Activated CD4-positive, CD25-positive, alpha-beta regulatory T cell treated with anti-CD3 and anti-CD28 coated beads, Interleukin-2, amount 50 U/mL, for 72 hours (primary cell): ENCODE results near the gene AKTIP.
"Not testable (repeated sequence)": the region's sequence is repeated elsewhere in the genome, so short reads cannot be mapped to it uniquely, and the experiment has no call there.

Experiments used
- DNase-seq: peaks from one replicate; pipeline ENCODE4 v3.0.0; 2021

Gene AKTIP

DNA sequence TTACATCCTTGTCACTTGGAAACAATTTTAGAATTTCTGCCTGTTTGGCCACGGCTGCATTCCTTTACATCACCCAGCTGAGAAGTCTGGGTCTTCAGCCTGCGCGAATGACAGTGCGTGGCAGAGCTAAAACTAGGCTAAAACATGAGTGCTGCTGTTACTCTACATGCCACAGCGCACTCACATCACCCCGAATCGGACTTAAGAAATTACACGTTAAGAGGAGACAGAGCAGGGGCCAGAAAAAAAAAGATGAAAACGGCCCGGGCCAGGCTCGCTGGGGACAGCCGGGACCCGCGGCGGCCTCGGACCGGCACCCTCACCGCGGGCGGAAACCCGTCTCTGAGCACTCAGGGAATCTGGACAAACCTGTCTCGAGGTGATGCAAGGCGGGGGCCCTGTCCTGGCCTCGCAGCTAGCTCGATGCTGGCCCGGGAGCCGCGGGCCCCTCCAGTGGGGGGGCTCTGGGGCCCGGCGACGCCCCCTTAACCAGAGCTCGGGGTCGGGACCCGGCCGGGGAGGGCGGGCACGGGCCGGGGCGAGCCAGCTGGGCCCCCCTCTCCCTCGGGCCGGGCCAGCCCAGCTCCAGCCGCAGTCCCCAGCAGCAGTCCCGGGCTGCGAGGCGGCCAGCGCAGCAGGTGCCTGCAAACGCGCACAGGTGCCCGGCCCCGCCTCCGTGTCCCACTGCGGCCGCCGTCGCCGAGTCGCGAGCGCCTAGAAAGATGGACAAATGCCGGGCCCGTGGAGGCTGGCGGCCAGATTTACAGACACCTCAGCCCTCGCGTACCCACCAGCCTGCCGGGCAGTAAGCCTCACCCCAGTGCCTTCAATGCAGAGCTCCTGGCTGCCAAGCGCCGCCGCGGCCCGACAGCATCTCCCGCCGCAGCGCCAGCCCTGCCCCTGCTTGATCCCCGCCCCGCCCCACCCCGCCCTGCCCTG, at the start of gene AKTIP:
Gene AKTIP (minus strand): TSS at position 879 of the 939 bp plus-strand sequence. CDS start 2,950 bp downstream, outside the sequence.
- peak; percentile 79 for DNase-seq

GRCh38 chr16:53549970-53550690, 47.1 kb upstream of the AKTIP start:
- DNase-seq, result no peak

DNA sequence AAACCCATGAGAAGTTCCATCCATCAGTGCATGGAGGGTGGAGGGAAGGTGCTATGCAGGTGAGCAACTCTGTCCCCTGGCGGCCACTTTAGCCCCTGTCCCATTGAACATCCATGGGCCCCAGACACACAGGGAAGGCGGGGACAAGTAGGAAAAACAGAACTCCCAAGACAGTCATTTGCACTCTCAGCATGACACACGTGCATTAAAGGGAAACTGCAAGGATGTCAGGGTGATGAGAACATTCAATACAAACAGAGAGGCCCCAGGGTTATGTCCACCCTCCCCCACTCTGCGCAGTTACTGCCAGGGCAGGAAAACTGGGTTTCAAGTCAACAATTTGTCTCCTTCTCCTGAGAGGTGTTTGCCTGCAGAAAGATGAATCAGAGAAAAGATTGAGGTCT, 44.0 kb upstream of the AKTIP start:
- no peak for DNase-seq

GRCh38 chr16:53545433-53545832, 42.4 kb upstream of the AKTIP start:
- DNase-seq, result no peak

DNA sequence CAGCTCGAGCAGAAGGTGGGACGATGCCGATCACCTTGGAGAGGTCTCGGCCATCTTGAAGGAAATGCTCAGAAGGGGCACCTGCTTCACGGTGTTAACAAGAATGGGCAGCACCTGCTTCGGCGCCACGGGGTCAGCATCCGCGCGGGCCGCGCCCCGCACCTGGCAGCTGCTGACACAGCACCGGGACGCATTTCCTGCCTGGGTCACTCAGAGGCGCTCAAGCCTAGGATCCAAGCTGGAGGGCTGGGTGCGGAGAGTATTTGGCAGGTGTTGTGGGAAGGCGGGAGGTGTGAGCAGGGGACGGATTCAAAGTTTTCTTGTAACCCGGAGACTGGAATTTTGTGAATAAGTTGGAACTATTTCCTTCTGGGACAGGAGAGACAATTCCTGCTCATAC, 39.3 kb upstream of the AKTIP start:
- no peak for DNase-seq

DNA sequence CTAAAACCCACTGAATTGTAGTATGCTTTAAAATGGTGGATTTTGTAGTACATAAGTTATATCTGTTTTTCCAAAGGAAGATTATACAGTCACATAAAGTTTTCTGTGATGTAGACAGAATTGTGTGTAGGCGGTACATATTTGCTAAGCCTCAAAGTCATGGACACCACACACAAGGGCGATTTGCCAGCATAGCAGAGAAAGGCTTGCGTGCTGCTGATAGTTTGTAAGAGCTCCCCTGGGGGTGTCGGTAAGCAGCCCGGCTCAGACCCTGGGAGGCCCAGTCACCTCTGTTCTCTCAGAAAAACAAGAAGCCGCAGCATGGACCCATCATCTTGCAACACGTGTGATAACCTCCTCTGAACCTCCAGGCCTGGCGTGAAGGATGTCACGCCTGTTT, 38.3 kb upstream of the AKTIP start:
- DNase-seq, result no peak

- not testable (repeated sequence) for DNase-seq
Measured at GRCh38 chr16:53539759-53540718, 37.0 kb upstream of the AKTIP start.

DNA sequence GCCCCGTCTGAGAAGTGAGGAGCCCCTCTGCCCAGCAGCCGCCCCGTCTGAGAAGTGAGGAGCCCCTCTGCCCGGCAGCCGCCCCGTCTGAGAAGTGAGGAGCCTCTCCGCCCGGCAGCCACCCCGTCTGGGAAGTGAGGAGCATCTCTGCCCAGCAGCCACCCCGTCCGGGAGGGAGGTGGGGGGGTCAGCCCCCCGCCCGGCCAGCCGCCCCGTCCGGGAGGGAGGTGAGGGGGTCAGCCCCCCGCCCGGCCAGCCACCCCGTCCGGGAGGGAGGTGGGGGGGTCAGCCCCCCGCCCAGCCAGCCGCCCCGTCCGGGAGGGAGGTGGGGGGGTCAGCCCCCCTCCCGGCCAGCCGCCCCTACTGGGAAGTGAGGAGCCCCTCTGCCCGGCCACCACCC, 36.3 kb upstream of the AKTIP start:
- not testable (repeated sequence) for DNase-seq

- no peak for DNase-seq
Measured at GRCh38 chr16:53537626-53538025, 34.6 kb upstream of the AKTIP start.

DNA sequence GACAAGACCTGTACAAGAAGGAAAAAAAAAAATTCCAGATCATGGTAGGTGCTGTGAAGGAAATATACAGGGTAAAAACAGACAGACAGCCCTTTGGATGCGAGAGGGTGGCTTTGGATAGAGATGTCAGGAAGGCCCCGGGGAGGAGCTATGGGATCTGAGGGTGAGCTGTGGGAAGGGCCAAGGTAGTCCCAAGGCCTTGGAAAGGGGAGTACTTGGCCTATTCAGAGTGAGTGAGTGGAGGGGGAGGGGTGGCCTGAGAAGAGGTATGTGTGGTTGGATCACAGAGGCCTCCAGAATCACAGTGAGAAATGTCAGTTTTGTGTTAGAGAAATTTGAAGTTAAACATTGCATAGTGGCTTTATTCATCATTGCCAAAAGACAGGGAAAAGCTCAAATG, 31.2 kb upstream of the AKTIP start:
- DNase-seq, result no peak

DNA sequence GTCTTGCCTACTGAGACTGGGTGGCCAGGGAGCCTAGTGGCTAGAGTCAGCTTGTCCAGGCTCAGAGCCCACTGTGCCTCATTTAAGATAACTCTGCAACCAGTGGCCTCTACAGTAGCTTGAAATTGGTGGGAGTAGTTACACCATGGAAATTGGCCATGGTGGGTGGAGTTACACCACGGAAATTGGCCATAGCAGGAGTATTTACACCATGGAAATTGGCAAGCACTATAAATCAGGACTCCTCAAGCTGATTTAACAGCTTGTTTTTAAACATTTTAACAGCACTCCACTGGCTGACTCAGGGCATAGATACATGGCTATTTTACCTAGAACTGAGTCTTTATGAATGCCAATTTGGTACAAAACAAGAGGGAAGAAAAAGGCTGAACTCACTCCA, 27.7 kb upstream of the AKTIP start:
- no peak for DNase-seq

GRCh38 chr16:53530046-53530445, 27.0 kb upstream of the AKTIP start:
- no peak for DNase-seq

GRCh38 chr16:53529513-53529912, 26.5 kb upstream of the AKTIP start:
- no peak for DNase-seq

GRCh38 chr16:53528797-53529196, 25.8 kb upstream of the AKTIP start:
- peak; percentile 27 for DNase-seq

DNA sequence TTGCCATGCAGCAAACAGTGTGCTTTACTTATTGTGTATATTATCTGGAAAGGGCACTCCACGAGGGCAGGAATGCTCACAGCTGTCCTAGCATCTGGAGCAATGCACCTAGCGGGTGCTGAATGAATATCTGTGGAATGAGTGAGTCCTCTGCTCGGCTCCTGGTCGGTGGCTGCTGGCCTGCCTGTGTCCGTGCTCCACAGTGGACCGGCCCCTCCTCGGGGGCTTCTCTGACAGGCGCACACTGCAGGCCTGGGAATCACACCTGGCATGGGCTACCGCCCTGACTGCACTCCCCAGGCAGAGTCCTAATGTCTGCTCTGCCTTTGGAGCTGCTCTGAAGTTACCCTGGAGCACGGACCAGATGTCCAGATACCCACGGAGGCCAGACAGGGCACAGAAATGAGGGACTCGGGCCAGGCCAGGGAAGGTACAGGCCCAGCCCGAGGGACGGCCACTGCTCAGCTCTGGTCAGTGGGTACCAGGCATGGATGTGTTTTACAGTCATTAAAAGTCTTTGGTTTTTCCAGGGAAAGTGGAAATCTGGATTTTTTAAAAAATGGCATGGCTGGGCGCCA, 21.1 kb upstream of the AKTIP start:
- DNase-seq, result peak; percentile 21

- peak; percentile 14 for DNase-seq
Measured at GRCh38 chr16:53523126-53523804, 20.3 kb upstream of the AKTIP start.

GRCh38 chr16:53519417-53520091, 16.5 kb upstream of the AKTIP start:
- DNase-seq, result no peak

DNA sequence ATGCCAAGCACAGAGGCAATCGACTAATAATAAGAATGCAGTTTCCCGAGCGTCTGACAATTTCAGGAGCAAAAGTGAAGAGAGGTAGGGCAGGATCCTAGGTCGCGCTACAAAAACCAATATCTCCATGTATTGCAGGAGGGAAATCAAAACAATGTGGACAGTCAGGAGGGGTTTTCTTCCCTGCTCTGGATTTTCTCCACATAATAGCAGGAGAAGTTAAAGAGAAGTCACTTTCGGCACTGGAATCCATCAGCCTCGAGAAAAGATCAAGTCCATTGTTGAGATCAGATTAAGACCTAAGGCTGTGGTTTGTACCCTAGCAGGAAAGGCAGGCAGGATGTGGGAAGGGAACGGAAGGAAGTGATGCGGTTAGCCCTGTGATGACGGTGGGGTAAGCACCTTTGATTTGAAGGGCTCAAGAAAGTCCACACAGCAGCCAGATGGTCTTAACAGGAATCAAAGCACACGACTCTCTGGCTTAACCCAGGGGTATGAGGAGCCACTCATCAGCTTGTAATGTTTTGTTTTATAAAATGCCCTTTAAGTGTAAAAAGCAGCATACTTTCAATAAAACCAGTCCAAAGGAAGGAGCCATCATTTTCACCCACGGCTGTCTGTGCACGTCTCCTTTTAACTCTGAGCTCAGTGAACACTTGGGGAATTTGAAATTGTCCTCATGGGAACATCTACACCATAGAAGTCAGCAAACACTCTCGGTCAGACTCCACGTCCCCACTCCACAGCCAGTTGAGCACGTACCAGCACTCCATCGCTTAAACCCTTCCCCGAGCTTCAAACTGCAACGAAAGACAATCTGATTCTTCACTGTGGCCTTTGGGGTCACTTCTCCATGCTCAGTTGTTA, 15.8 kb upstream of the AKTIP start:
- peak; percentile 68 for DNase-seq

- DNase-seq, result no peak
Measured at GRCh38 chr16:53517851-53518250, 14.8 kb upstream of the AKTIP start.

- no peak for DNase-seq
Measured at GRCh38 chr16:53515811-53516210, 12.8 kb upstream of the AKTIP start.
